SK-N-SH treated with all-trans-retinoic acid at 6 μM for 48 hours (cell line): ENCODE measurements around the gene C6orf120.

Source experiments
- ATAC-seq: fragments of 200-7000 bp; cut with Tn5 transposase; 3 replicates; pipeline ENCODE4 v1.9.1; 2020; ENCODE audit warnings: mild to moderate bottlenecking, moderate library complexity
- ARNTL ChIP-seq: fragments of 450-650 bp; formaldehyde crosslinking; IDR thresholded peaks from 2 replicates; pipeline ENCODE4 v1.5.0; 2020; ENCODE audit warnings: low read depth, mild to moderate bottlenecking, moderate library complexity, borderline replicate concordance
- BACH2 ChIP-seq: fragments of 250-450 bp; sonication (Bioruptor Pico); IDR thresholded peaks from 2 replicates; pipeline ENCODE4 v1.9.0; 2021; ENCODE audit warnings: mild to moderate bottlenecking, borderline replicate concordance
- CSDC2 ChIP-seq: fragments of 250-450 bp; sonication (Bioruptor Pico); IDR thresholded peaks from 2 replicates; pipeline ENCODE4 v1.5.0; 2020; ENCODE audit warnings: mild to moderate bottlenecking, moderate library complexity
- ESRRG ChIP-seq: fragments of 250-450 bp; sonication (Bioruptor Pico); IDR thresholded peaks from 2 replicates; pipeline ENCODE4 v1.6.1; 2021; ENCODE audit warnings: mild to moderate bottlenecking
- GLIS3 ChIP-seq: fragments of 250-450 bp; sonication (Bioruptor Pico); IDR thresholded peaks from 2 replicates; pipeline ENCODE4 v1.5.0; 2020; ENCODE audit warnings: mild to moderate bottlenecking, moderate library complexity
- ISL1 ChIP-seq: fragments of 250-450 bp; sonication (Bioruptor Pico); IDR thresholded peaks from 2 replicates; pipeline ENCODE4 v2.1.2; 2022; ENCODE audit warnings: mild to moderate bottlenecking, moderate library complexity
- OSR1 ChIP-seq: fragments of 250-450 bp; sonication (Bioruptor Pico); IDR thresholded peaks from 2 replicates; pipeline ENCODE4 v1.8.0; 2022; ENCODE audit warnings: moderate library complexity, mild to moderate bottlenecking, inconsistent platforms
- PPARA ChIP-seq: fragments of 250-450 bp; sonication (Bioruptor Pico); IDR thresholded peaks from 2 replicates; pipeline ENCODE4 v1.5.0; 2020; ENCODE audit warnings: mild to moderate bottlenecking, borderline replicate concordance
- RARB ChIP-seq: fragments of 250-450 bp; sonication (Bioruptor Pico); IDR thresholded peaks from 2 replicates; pipeline ENCODE4 v1.8.0; 2021; ENCODE audit warnings: mild to moderate bottlenecking, moderate library complexity
- SNAI2 ChIP-seq: fragments of 250-450 bp; sonication (Bioruptor Pico); IDR thresholded peaks from 2 replicates; pipeline ENCODE4 v1.5.0; 2020; ENCODE audit warnings: mild to moderate bottlenecking, moderate library complexity
- TCF4 ChIP-seq: fragments of 250-450 bp; sonication (Bioruptor Pico); IDR thresholded peaks from 2 replicates; pipeline ENCODE4 v1.8.0; 2021; ENCODE audit warnings: mild to moderate bottlenecking, moderate library complexity, borderline replicate concordance
- TOX ChIP-seq: fragments of 250-450 bp; sonication (Bioruptor Pico); IDR thresholded peaks from 2 replicates; pipeline ENCODE4 v1.8.0; 2021; ENCODE audit warnings: mild to moderate bottlenecking, moderate library complexity, borderline replicate concordance
- ZC3H10 ChIP-seq: fragments of 250-450 bp; sonication (Bioruptor Pico); IDR thresholded peaks from 2 replicates; pipeline ENCODE4 v1.5.1; 2021; ENCODE audit warnings: mild to moderate bottlenecking, moderate library complexity
- ZFP3 ChIP-seq: fragments of 250-450 bp; sonication (Bioruptor Pico); IDR thresholded peaks from 2 replicates; pipeline ENCODE4 v1.5.0; 2020; ENCODE audit warnings: mild to moderate bottlenecking, moderate library complexity
- ZFP30 ChIP-seq: fragments of 450-650 bp; formaldehyde crosslinking; IDR thresholded peaks from 2 replicates; pipeline ENCODE4 v1.5.0; 2022; ENCODE audit warnings: mild to moderate bottlenecking, moderate library complexity
- ZNF565 ChIP-seq: fragments of 450-650 bp; formaldehyde crosslinking; conservative IDR thresholded peaks from 2 replicates; pipeline ENCODE4 v1.5.0; 2020; ENCODE audit warnings: low read depth, mild to moderate bottlenecking, moderate library complexity
- ZNF70 ChIP-seq: fragments of 450-650 bp; formaldehyde crosslinking; IDR thresholded peaks from 2 replicates; pipeline ENCODE4 v1.5.0; 2020; ENCODE audit warnings: mild to moderate bottlenecking, moderate library complexity
- ZNF8 ChIP-seq: fragments of 450-650 bp; formaldehyde crosslinking; IDR thresholded peaks from 2 replicates; pipeline ENCODE4 v1.5.0; 2020; ENCODE audit warnings: mild to moderate bottlenecking, moderate library complexity
- TF ChIP-seq, protein P1 (sequence below): fragments of 250-450 bp; sonication (Bioruptor Pico); IDR thresholded peaks from 2 replicates; pipeline ENCODE4 v1.5.1; 2020; ENCODE audit warnings: low read depth, mild to moderate bottlenecking, moderate library complexity
- TF ChIP-seq, protein P2 (sequence below): fragments of 250-450 bp; sonication (Bioruptor Pico); IDR thresholded peaks from 2 replicates; pipeline ENCODE4 v1.8.0; 2020; ENCODE audit warnings: mild to moderate bottlenecking, moderate library complexity, borderline replicate concordance
- TF ChIP-seq, protein P3 (sequence below): fragments of 250-450 bp; sonication (Bioruptor Pico); IDR thresholded peaks from 2 replicates; pipeline ENCODE4 v1.5.1; 2021; ENCODE audit warnings: mild to moderate bottlenecking, moderate library complexity
- TF ChIP-seq, protein P4 (sequence below): fragments of 250-450 bp; sonication (Bioruptor Pico); IDR thresholded peaks from 2 replicates; pipeline ENCODE4 v1.8.0; 2021; ENCODE audit warnings: low read depth, mild to moderate bottlenecking, moderate library complexity, borderline replicate concordance
- TF ChIP-seq, protein P5 (sequence below): fragments of 250-450 bp; sonication (Bioruptor Pico); IDR thresholded peaks from 2 replicates; pipeline ENCODE4 v1.5.0; 2020; ENCODE audit warnings: mild to moderate bottlenecking, moderate library complexity

C6orf120 gene

DNA sequence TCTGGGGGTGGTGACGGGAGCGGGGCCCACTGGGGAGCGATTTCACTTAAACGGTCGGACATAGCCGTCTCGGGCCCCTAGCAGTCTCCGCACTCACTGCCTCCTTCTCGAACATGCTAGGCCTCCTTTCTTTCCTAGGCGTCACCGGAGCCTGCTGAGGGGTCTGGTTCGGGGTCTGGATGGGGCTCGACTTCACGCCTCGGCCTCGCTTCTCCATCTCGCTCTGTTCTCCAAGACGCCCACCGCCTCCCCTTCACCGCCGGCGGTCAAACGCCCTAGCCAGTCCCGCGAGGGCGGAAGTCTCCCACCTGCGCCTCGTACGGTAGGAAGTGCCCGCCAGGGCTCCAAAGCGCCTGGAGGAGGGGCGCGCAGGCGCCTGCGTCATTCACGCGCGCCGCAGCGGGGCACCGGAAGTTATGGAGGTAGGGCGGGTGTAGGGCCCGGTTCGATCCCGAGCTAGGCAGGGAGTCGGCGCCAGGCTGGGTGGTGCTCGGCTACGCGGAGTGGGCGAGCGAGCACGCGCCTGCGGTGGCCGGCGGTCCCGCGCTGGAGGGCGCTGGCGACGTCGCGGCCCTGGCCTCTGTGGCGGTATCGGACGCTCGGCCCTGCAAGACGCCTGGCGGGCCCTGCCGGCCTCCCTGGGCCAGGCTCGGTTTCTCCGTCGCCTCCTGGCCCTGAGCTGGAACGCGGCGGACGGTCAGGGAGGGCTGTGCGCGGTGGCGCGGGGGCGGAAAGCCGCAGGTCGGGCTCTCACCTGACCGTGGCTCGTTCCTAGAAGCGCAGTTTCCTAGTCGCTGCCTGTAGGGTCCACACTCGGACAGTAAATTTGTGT is 49.5 kb downstream of the C6orf120 start, which contains the start of the genes DYNLT2 and ERMARD:
Gene DYNLT2, minus strand, starts transcription at position 331 of the 832 bp plus-strand sequence. Its CDS starts 114 bp downstream, at position 217.
Gene ERMARD, plus strand, starts transcription at position 381 of the 832 bp plus-strand sequence. Its CDS starts 36 bp downstream, at position 417.
- ATAC-seq = peak; percentile 96

DNA sequence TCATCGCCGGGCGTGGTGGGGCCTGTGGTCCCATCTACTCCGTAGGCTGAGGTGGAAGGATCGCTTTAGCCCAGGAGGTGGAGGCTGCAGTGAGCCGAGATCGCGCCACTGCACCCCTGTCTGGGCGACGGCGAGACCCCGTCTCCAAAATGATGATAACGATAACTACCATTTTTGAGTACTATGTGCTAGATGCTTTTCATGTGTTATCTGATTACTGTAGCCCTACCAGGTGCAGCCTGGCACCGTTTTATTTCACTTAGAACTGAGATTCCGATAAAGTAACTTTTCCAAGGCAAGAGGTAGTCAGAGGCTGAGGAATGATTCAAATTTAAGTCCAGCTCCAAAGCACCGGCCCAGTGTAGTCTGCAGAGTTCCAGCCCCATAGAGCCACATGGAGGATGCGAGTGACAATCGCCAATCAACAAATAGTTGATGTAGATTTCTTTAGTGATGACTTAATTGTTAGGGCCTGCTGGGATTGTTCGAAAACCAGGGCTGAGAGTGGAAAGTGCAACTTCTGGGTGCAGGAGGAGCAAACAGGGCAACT is 50.2 kb downstream of the C6orf120 start:
- peak; percentile 6; the same call in 2 of the 3 replicates for ATAC-seq
- TF ChIP-seq, protein P1, sequence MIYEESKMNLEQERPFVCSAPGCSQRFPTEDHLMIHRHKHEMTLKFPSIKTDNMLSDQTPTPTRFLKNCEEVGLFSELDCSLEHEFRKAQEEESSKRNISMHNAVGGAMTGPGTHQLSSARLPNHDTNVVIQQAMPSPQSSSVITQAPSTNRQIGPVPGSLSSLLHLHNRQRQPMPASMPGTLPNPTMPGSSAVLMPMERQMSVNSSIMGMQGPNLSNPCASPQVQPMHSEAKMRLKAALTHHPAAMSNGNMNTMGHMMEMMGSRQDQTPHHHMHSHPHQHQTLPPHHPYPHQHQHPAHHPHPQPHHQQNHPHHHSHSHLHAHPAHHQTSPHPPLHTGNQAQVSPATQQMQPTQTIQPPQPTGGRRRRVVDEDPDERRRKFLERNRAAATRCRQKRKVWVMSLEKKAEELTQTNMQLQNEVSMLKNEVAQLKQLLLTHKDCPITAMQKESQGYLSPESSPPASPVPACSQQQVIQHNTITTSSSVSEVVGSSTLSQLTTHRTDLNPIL (CRISPR knock-in tag) = no peak
- TF ChIP-seq GLIS3 (CRISPR knock-in tag) (no peak), ISL1 (CRISPR knock-in tag) (no peak), TCF4 (CRISPR knock-in tag) (no peak), ARNTL (CRISPR knock-in tag) (no peak), RARB (no peak), ESRRG (CRISPR knock-in tag) (no peak)
- TF ChIP-seq, protein P2, sequence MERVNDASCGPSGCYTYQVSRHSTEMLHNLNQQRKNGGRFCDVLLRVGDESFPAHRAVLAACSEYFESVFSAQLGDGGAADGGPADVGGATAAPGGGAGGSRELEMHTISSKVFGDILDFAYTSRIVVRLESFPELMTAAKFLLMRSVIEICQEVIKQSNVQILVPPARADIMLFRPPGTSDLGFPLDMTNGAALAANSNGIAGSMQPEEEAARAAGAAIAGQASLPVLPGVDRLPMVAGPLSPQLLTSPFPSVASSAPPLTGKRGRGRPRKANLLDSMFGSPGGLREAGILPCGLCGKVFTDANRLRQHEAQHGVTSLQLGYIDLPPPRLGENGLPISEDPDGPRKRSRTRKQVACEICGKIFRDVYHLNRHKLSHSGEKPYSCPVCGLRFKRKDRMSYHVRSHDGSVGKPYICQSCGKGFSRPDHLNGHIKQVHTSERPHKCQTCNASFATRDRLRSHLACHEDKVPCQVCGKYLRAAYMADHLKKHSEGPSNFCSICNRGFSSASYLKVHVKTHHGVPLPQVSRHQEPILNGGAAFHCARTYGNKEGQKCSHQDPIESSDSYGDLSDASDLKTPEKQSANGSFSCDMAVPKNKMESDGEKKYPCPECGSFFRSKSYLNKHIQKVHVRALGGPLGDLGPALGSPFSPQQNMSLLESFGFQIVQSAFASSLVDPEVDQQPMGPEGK (CRISPR knock-in tag) = no peak

More for the DNA sequence above, 49.5 kb downstream of the C6orf120 start, which contains the start of the genes DYNLT2 and ERMARD:
- TF ChIP-seq PPARA (no peak), ZNF565 (CRISPR knock-in tag) (no peak), TOX (no peak), CSDC2 (CRISPR knock-in tag) (0 out of 2 replicates have a peak, but pooled peaks have one; percentile 16), ESRRG (CRISPR knock-in tag) (no peak), RARB (no peak), ZFP3 (CRISPR knock-in tag) (0 out of 2 replicates have a peak, but pooled peaks have one; percentile 30), ZNF8 (CRISPR knock-in tag) (no peak), BACH2 (no peak), GLIS3 (CRISPR knock-in tag) (no peak; the same call in 1 of the 2 replicates), ZFP30 (CRISPR knock-in tag) (no peak), ZNF70 (no peak), ZC3H10 (CRISPR knock-in tag) (no peak), TCF4 (CRISPR knock-in tag) (no peak; the same call in 1 of the 2 replicates), OSR1 (CRISPR knock-in tag) (no peak), SNAI2 (CRISPR knock-in tag) (no peak), ISL1 (CRISPR knock-in tag) (no peak), ARNTL (CRISPR knock-in tag) (no peak)
- TF ChIP-seq, protein P3, sequence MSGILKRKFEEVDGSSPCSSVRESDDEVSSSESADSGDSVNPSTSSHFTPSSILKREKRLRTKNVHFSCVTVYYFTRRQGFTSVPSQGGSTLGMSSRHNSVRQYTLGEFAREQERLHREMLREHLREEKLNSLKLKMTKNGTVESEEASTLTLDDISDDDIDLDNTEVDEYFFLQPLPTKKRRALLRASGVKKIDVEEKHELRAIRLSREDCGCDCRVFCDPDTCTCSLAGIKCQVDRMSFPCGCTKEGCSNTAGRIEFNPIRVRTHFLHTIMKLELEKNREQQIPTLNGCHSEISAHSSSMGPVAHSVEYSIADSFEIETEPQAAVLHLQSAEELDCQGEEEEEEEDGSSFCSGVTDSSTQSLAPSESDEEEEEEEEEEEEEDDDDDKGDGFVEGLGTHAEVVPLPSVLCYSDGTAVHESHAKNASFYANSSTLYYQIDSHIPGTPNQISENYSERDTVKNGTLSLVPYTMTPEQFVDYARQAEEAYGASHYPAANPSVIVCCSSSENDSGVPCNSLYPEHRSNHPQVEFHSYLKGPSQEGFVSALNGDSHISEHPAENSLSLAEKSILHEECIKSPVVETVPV (CRISPR knock-in tag) = no peak
- TF ChIP-seq, protein P4, sequence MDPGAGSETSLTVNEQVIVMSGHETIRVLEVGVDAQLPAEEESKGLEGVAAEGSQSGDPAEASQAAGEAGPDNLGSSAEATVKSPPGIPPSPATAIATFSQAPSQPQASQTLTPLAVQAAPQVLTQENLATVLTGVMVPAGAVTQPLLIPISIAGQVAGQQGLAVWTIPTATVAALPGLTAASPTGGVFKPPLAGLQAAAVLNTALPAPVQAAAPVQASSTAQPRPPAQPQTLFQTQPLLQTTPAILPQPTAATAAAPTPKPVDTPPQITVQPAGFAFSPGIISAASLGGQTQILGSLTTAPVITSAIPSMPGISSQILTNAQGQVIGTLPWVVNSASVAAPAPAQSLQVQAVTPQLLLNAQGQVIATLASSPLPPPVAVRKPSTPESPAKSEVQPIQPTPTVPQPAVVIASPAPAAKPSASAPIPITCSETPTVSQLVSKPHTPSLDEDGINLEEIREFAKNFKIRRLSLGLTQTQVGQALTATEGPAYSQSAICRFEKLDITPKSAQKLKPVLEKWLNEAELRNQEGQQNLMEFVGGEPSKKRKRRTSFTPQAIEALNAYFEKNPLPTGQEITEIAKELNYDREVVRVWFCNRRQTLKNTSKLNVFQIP (CRISPR knock-in tag) = no peak
- TF ChIP-seq, protein P5, sequence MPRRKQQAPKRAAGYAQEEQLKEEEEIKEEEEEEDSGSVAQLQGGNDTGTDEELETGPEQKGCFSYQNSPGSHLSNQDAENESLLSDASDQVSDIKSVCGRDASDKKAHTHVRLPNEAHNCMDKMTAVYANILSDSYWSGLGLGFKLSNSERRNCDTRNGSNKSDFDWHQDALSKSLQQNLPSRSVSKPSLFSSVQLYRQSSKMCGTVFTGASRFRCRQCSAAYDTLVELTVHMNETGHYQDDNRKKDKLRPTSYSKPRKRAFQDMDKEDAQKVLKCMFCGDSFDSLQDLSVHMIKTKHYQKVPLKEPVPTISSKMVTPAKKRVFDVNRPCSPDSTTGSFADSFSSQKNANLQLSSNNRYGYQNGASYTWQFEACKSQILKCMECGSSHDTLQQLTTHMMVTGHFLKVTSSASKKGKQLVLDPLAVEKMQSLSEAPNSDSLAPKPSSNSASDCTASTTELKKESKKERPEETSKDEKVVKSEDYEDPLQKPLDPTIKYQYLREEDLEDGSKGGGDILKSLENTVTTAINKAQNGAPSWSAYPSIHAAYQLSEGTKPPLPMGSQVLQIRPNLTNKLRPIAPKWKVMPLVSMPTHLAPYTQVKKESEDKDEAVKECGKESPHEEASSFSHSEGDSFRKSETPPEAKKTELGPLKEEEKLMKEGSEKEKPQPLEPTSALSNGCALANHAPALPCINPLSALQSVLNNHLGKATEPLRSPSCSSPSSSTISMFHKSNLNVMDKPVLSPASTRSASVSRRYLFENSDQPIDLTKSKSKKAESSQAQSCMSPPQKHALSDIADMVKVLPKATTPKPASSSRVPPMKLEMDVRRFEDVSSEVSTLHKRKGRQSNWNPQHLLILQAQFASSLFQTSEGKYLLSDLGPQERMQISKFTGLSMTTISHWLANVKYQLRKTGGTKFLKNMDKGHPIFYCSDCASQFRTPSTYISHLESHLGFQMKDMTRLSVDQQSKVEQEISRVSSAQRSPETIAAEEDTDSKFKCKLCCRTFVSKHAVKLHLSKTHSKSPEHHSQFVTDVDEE (CRISPR knock-in tag) = peak; percentile 50; the same call in 1 of the 2 replicates
- TF ChIP-seq, protein P1 (CRISPR knock-in tag) = no peak
- TF ChIP-seq, protein P2 (CRISPR knock-in tag) = no peak
